ENCODE measurements around the gene UFM1.
"Not testable (repeated sequence)": the region's sequence is repeated elsewhere in the genome, so short reads cannot be mapped to it uniquely, and the experiment has no call there.

UFM1 gene

GRCh38 chr13:38349390-38350113, at the start of gene UFM1:
UFM1 (plus strand) TSS chr13:38349851; CDS start chr13:38349920, 69 bp downstream.
- peak; percentile 79 for DNase-seq (ENCODE audit: low read depth)

- no peak for DNase-seq (ENCODE audit: low read depth)
Observed at GRCh38 chr13:38301236-38301635, 48.4 kb upstream of the UFM1 start.

GRCh38 chr13:38303816-38304320, 45.8 kb upstream of the UFM1 start:
- DNase-seq (ENCODE audit: low read depth): no peak

- DNase-seq (ENCODE audit: low read depth): no peak
Observed at GRCh38 chr13:38308736-38309135, 40.9 kb upstream of the UFM1 start.

GRCh38 chr13:38309397-38309796, 40.3 kb upstream of the UFM1 start:
- DNase-seq (ENCODE audit: low read depth): no peak

- not testable (repeated sequence) for DNase-seq (ENCODE audit: low read depth)
Observed at GRCh38 chr13:38311175-38311574, 38.5 kb upstream of the UFM1 start.

- DNase-seq (ENCODE audit: low read depth): no peak
Observed at GRCh38 chr13:38316129-38316528, 33.5 kb upstream of the UFM1 start.

- DNase-seq (ENCODE audit: low read depth): no peak
Observed at GRCh38 chr13:38321654-38322053, 28.0 kb upstream of the UFM1 start.

- DNase-seq (ENCODE audit: low read depth): no peak
Observed at GRCh38 chr13:38325426-38325825, 24.2 kb upstream of the UFM1 start.

- no peak for DNase-seq (ENCODE audit: low read depth)
Observed at GRCh38 chr13:38328699-38329098, 21.0 kb upstream of the UFM1 start.

- DNase-seq (ENCODE audit: low read depth): no peak
Observed at GRCh38 chr13:38334845-38335244, 14.8 kb upstream of the UFM1 start.

GRCh38 chr13:38338089-38338488, 11.6 kb upstream of the UFM1 start:
- DNase-seq (ENCODE audit: low read depth): no peak

- DNase-seq (ENCODE audit: low read depth): no peak
Observed at GRCh38 chr13:38340624-38341023, 9.0 kb upstream of the UFM1 start.

- no peak for DNase-seq (ENCODE audit: low read depth)
Observed at GRCh38 chr13:38341149-38341692, 8.4 kb upstream of the UFM1 start.

- DNase-seq (ENCODE audit: low read depth): no peak
Observed at GRCh38 chr13:38346764-38347163, 2.9 kb upstream of the UFM1 start.

GRCh38 chr13:38348861-38349389, 726 bp upstream of the UFM1 start:
- no peak for DNase-seq (ENCODE audit: low read depth)

- no peak for DNase-seq (ENCODE audit: low read depth)
Observed at GRCh38 chr13:38350114-38350617, 515 bp downstream of the UFM1 start.

- no peak for DNase-seq (ENCODE audit: low read depth)
Observed at GRCh38 chr13:38355595-38356119, 6.0 kb downstream of the UFM1 start.

- no peak for DNase-seq (ENCODE audit: low read depth)
Observed at GRCh38 chr13:38358684-38359083, 9.0 kb downstream of the UFM1 start.

GRCh38 chr13:38361542-38362262, 12.1 kb downstream of the UFM1 start:
- DNase-seq (ENCODE audit: low read depth): no peak

- no peak for DNase-seq (ENCODE audit: low read depth)
Observed at GRCh38 chr13:38363219-38363618, 13.6 kb downstream of the UFM1 start.

GRCh38 chr13:38363746-38364145, 14.1 kb downstream of the UFM1 start:
- not testable (repeated sequence) for DNase-seq (ENCODE audit: low read depth)

All from stimulated activated CD8-positive, alpha-beta memory T cell treated with anti-CD3 and anti-CD28 coated beads, Interleukin-12 subunit alpha, Interleukin-12 subunit beta, amount 100 ng/mL, for 1 hour (primary cell).